ENCODE data around the gene ZNF101. TPM values are rescaled to one million over a fixed set of nuclear protein-coding genes. Genes with fewer than 3 reads are reported as not detected.

The ZNF101 gene
- polyA plus RNA-seq (2013, experiment 1 of 2), result 24.6 TPM
- polyA plus RNA-seq (2013, experiment 2 of 2), result 20.5 TPM

GRCh38 chr19:19668230-19669012 is at the start of gene ZNF101:
TSS of gene ZNF101 (plus strand) at chr19:19668839. CDS start at chr19:19668964, 125 bp downstream.
- no peaks in the 10 kb centered on the region for H3K9me3 ChIP-seq (ENCODE audit: insufficient read depth, low read depth, low read length)
- WGBS, result 3% methylated on average over 36 of the region's 36 CpGs
- H3K27me3 ChIP-seq (ENCODE audit: insufficient read depth, low read length), result no peaks in the 10 kb centered on the region
- peaks cover 6% of the 10 kb centered on the region; the same call in 1 of the 2 replicates for H3K4me1 ChIP-seq (ENCODE audit: insufficient read depth, low read length)
- peak within 1 kb of the TSS; percentile 90 for H3K27ac ChIP-seq (ENCODE audit: low read depth, low read length)
- peak within 1 kb of the TSS; percentile 83 for H3K9ac ChIP-seq (ENCODE audit: low read depth, low read length)
- H3K4me3 ChIP-seq (ENCODE audit: low read length), result peak within 1 kb of the TSS; percentile 73
- peaks cover 10% of the 10 kb centered on the region; the same call in 1 of the 2 replicates for H3K36me3 ChIP-seq (ENCODE audit: insufficient read depth, low read length)

- Histone ChIP-seq H3K4me3 (ENCODE audit: low read length) (peak overlapping the region; percentile 60), H3K27me3 (ENCODE audit: insufficient read depth, low read length) (peaks cover 9% of the 10 kb centered on the region), H3K9me3 (ENCODE audit: insufficient read depth, low read depth, low read length) (no peaks in the 10 kb centered on the region), H3K4me1 (ENCODE audit: insufficient read depth, low read length) (no peaks in the 10 kb centered on the region), H3K27ac (ENCODE audit: low read depth, low read length) (no peak overlapping the region), H3K9ac (ENCODE audit: low read depth, low read length) (no peak overlapping the region), H3K36me3 (ENCODE audit: insufficient read depth, low read length) (peaks cover 24% of the 10 kb centered on the region)
- 88% methylated on average over 21 of the region's 21 CpGs for WGBS
Measured at GRCh38 chr19:19619181-19619848, 49.3 kb upstream of the ZNF101 start.

GRCh38 chr19:19619849-19620210 is 48.8 kb upstream of the ZNF101 start:
- no peak overlapping the region for H3K9ac ChIP-seq (ENCODE audit: low read depth, low read length)
- H3K27me3 ChIP-seq (ENCODE audit: insufficient read depth, low read length), result peaks cover 9% of the 10 kb centered on the region
- H3K36me3 ChIP-seq (ENCODE audit: insufficient read depth, low read length), result peaks cover 28% of the 10 kb centered on the region
- H3K4me3 ChIP-seq (ENCODE audit: low read length), result no peak overlapping the region
- WGBS, result 84% methylated on average over 7 of the region's 7 CpGs
- H3K27ac ChIP-seq (ENCODE audit: low read depth, low read length), result no peak overlapping the region
- H3K4me1 ChIP-seq (ENCODE audit: insufficient read depth, low read length), result no peaks in the 10 kb centered on the region
- H3K9me3 ChIP-seq (ENCODE audit: insufficient read depth, low read depth, low read length), result no peaks in the 10 kb centered on the region

- no peaks in the 10 kb centered on the region for H3K27me3 ChIP-seq (ENCODE audit: insufficient read depth, low read length)
- no peak overlapping the region for H3K4me3 ChIP-seq (ENCODE audit: low read length)
- no peaks in the 10 kb centered on the region for H3K9me3 ChIP-seq (ENCODE audit: insufficient read depth, low read depth, low read length)
- H3K9ac ChIP-seq (ENCODE audit: low read depth, low read length), result no peak overlapping the region
- H3K36me3 ChIP-seq (ENCODE audit: insufficient read depth, low read length), result peaks cover 41% of the 10 kb centered on the region
- H3K27ac ChIP-seq (ENCODE audit: low read depth, low read length), result no peak overlapping the region
- peaks cover 3% of the 10 kb centered on the region; the same call in 1 of the 2 replicates for H3K4me1 ChIP-seq (ENCODE audit: insufficient read depth, low read length)
- WGBS, result 93% methylated on average over 5 of the region's 5 CpGs
Measured at GRCh38 chr19:19623383-19623782, 45.3 kb upstream of the ZNF101 start.

GRCh38 chr19:19624032-19624570 is 44.5 kb upstream of the ZNF101 start:
- H3K27ac ChIP-seq (ENCODE audit: low read depth, low read length), result no peak overlapping the region
- H3K9me3 ChIP-seq (ENCODE audit: insufficient read depth, low read depth, low read length), result no peaks in the 10 kb centered on the region
- H3K4me1 ChIP-seq (ENCODE audit: insufficient read depth, low read length), result peaks cover 3% of the 10 kb centered on the region; the same call in 1 of the 2 replicates
- no peak overlapping the region for H3K4me3 ChIP-seq (ENCODE audit: low read length)
- no peak overlapping the region for H3K9ac ChIP-seq (ENCODE audit: low read depth, low read length)
- H3K36me3 ChIP-seq (ENCODE audit: insufficient read depth, low read length), result peaks cover 41% of the 10 kb centered on the region
- 97% methylated on average over 19 of the region's 19 CpGs for WGBS
- H3K27me3 ChIP-seq (ENCODE audit: insufficient read depth, low read length), result no peaks in the 10 kb centered on the region

- WGBS, result 93% methylated on average over 48 of the region's 48 CpGs
- H3K9me3 ChIP-seq (ENCODE audit: insufficient read depth, low read depth, low read length), result no peaks in the 10 kb centered on the region
- no peaks in the 10 kb centered on the region for H3K27me3 ChIP-seq (ENCODE audit: insufficient read depth, low read length)
- peaks cover 38% of the 10 kb centered on the region for H3K36me3 ChIP-seq (ENCODE audit: insufficient read depth, low read length)
- H3K27ac ChIP-seq (ENCODE audit: low read depth, low read length), result no peak overlapping the region
- peak overlapping the region; percentile 68 for H3K4me3 ChIP-seq (ENCODE audit: low read length)
- H3K4me1 ChIP-seq (ENCODE audit: insufficient read depth, low read length), result peaks cover 3% of the 10 kb centered on the region; the same call in 1 of the 2 replicates
- H3K9ac ChIP-seq (ENCODE audit: low read depth, low read length), result peak overlapping the region; percentile 81
Measured at GRCh38 chr19:19626516-19627472, 41.8 kb upstream of the ZNF101 start.

- peak within 1 kb of the TSS; percentile 89 for H3K27ac ChIP-seq (ENCODE audit: low read depth, low read length)
- H3K4me3 ChIP-seq (ENCODE audit: low read length), result peak within 1 kb of the TSS; percentile 68
- peaks cover 36% of the 10 kb centered on the region for H3K36me3 ChIP-seq (ENCODE audit: insufficient read depth, low read length)
- H3K9me3 ChIP-seq (ENCODE audit: insufficient read depth, low read depth, low read length), result no peaks in the 10 kb centered on the region
- no peaks in the 10 kb centered on the region for H3K27me3 ChIP-seq (ENCODE audit: insufficient read depth, low read length)
- H3K4me1 ChIP-seq (ENCODE audit: insufficient read depth, low read length), result peaks cover 3% of the 10 kb centered on the region; the same call in 1 of the 2 replicates
- peak within 1 kb of the TSS; percentile 81 for H3K9ac ChIP-seq (ENCODE audit: low read depth, low read length)
- 1% methylated on average over 85 of the region's 87 CpGs for WGBS
Measured at GRCh38 chr19:19627621-19628500, 40.8 kb upstream of the ZNF101 start, which contains the start of gene LPAR2. TSS of gene LPAR2 (minus strand) at chr19:19628220. CDS start at chr19:19627275, 945 bp downstream.

GRCh38 chr19:19628501-19629134 is 40.0 kb upstream of the ZNF101 start:
- Histone ChIP-seq H3K27me3 (ENCODE audit: insufficient read depth, low read length) (no peaks in the 10 kb centered on the region), H3K36me3 (ENCODE audit: insufficient read depth, low read length) (peaks cover 35% of the 10 kb centered on the region), H3K27ac (ENCODE audit: low read depth, low read length) (peak overlapping the region; percentile 89), H3K4me1 (ENCODE audit: insufficient read depth, low read length) (peaks cover 3% of the 10 kb centered on the region; the same call in 1 of the 2 replicates), H3K4me3 (ENCODE audit: low read length) (peak overlapping the region; percentile 68), H3K9ac (ENCODE audit: low read depth, low read length) (peak overlapping the region; percentile 81), H3K9me3 (ENCODE audit: insufficient read depth, low read depth, low read length) (no peaks in the 10 kb centered on the region)
- WGBS, result 6% methylated on average over 51 of the region's 51 CpGs

GRCh38 chr19:19630062-19630414 is 38.6 kb upstream of the ZNF101 start:
- peaks cover 3% of the 10 kb centered on the region; the same call in 1 of the 2 replicates for H3K4me1 ChIP-seq (ENCODE audit: insufficient read depth, low read length)
- H3K4me3 ChIP-seq (ENCODE audit: low read length), result no peak overlapping the region
- no peaks in the 10 kb centered on the region for H3K9me3 ChIP-seq (ENCODE audit: insufficient read depth, low read depth, low read length)
- 93% methylated on average over 11 of the region's 11 CpGs for WGBS
- no peak overlapping the region for H3K9ac ChIP-seq (ENCODE audit: low read depth, low read length)
- H3K27me3 ChIP-seq (ENCODE audit: insufficient read depth, low read length), result no peaks in the 10 kb centered on the region
- H3K36me3 ChIP-seq (ENCODE audit: insufficient read depth, low read length), result peaks cover 34% of the 10 kb centered on the region
- H3K27ac ChIP-seq (ENCODE audit: low read depth, low read length), result no peak overlapping the region

Data from HUES64 (cell line).